SK-N-SH (cell line): Measurements from ENCODE around the gene ACO1. TPM values are rescaled to one million over a fixed set of nuclear protein-coding genes. Genes with fewer than 3 reads are reported as not detected.

Source experiments
- CTCF ChIA-PET: fragments of 300-600, 350-600 bp; formaldehyde crosslinking; extraction: SDS; loops from one replicate; lab custom pipeline; 2021; lab: Yijun Ruan, JAX
- POLR2A ChIA-PET: fragments of 350-600 bp; sonication (Branson Sonifier 250); formaldehyde crosslinking; extraction: SDS; loops from one replicate; lab custom pipeline; 2020; ENCODE audit warnings: antibody characterized with exemption, inconsistent platforms; lab: Yijun Ruan, JAX
- DNase-seq: peaks from one replicate; pipeline ENCODE4 v3.0.0; 2012
- H2AFZ ChIP-seq: fragments of 200-600 bp; sonication (generic); 2 replicates; pipeline ENCODE4 v1.8.1; 2016; ENCODE audit warnings: antibody characterized with exemption, mild to moderate bottlenecking, low read depth
- H3F3A ChIP-seq: fragments of 200-600 bp; sonication (generic); replicated peaks from 2 replicates; pipeline ENCODE3; 2016; ENCODE audit warnings: antibody characterized with exemption, mild to moderate bottlenecking; ENCODE audit not compliant: insufficient read depth
- H3K27ac ChIP-seq, 2 experiments: fragments of 200-500 bp in 1 of 2; fragments of 200-600 bp in 1 of 2; sonication (Bioruptor generic) in 1 of 2; sonication (generic), shearing (Covaris generic) in 1 of 2; 2 replicates each; pipeline versions ENCODE4 v1.5.1 to v1.6.1; 2014 to 2016; ENCODE audit warnings: low read depth in 2 of 2, inconsistent platforms in 1 of 2, low read length in 1 of 2, mild to moderate bottlenecking in 1 of 2, mixed read lengths in 1 of 2
- H3K27me3 ChIP-seq: fragments of 200-600 bp; sonication (generic), shearing (Covaris generic); 2 replicates; pipeline ENCODE4 v1.6.1; 2016; ENCODE audit warnings: mixed run types; ENCODE audit not compliant: insufficient read depth
- H3K36me3 ChIP-seq, 2 experiments: fragments of 200-500 bp in 1 of 2; fragments of 200-600 bp in 1 of 2; sonication (Bioruptor generic) in 1 of 2; sonication (generic) in 1 of 2; replicated peaks in 1 of 2; 2 replicates each; pipeline versions ENCODE3 to v1.5.1; 2014 to 2016; ENCODE audit warnings: low read length in 1 of 2, mild to moderate bottlenecking in 1 of 2; ENCODE audit not compliant: insufficient read depth in 2 of 2, control insufficient read depth in 1 of 2
- H3K4me1 ChIP-seq, 2 experiments: fragments of 200-500 bp in 1 of 2; fragments of 200-600 bp in 1 of 2; sonication (Bioruptor generic) in 1 of 2; sonication (generic), shearing (Covaris generic) in 1 of 2; 2 replicates each; pipeline versions ENCODE4 v1.5.1 to v1.6.1; 2014 to 2016; ENCODE audit warnings: low read depth in 1 of 2, low read length in 1 of 2, mixed run types in 1 of 2; ENCODE audit not compliant: insufficient read depth in 2 of 2, control insufficient read depth in 1 of 2
- H3K4me2 ChIP-seq: fragments of 200-600 bp; sonication (generic), shearing (Covaris generic); 2 replicates; pipeline ENCODE4 v1.6.1; 2017; ENCODE audit warnings: mixed run types
- H3K4me3 ChIP-seq, 2 experiments: fragments of 200-500 bp in 1 of 2; fragments of 200-600 bp in 1 of 2; sonication (Bioruptor generic) in 1 of 2; sonication (generic), shearing (Covaris generic) in 1 of 2; 2 replicates each; pipeline versions ENCODE4 v1.5.1 to v1.8.1; 2014 to 2016; ENCODE audit warnings: low read depth in 2 of 2, inconsistent platforms in 1 of 2, low read length in 1 of 2, mild to moderate bottlenecking in 1 of 2, mixed read lengths in 1 of 2, moderate library complexity in 1 of 2
- H3K79me2 ChIP-seq: fragments of 200-600 bp; sonication (generic); 2 replicates; pipeline ENCODE4 v1.8.1; 2017; ENCODE audit warnings: mild to moderate bottlenecking; ENCODE audit not compliant: insufficient read depth
- H3K9ac ChIP-seq: fragments of 200-600 bp; sonication (generic); 2 replicates; pipeline ENCODE4 v1.6.1; 2017; ENCODE audit warnings: mixed run types
- H3K9me2 ChIP-seq: fragments of 200-600 bp; sonication (generic); 2 replicates; pipeline ENCODE4 v1.6.1; 2017; ENCODE audit warnings: mixed run types
- H3K9me3 ChIP-seq: fragments of 200-600 bp; sonication (generic); 2 replicates; pipeline ENCODE4 v1.6.1; 2017; ENCODE audit warnings: mixed run types, mild to moderate bottlenecking, moderate library complexity
- H4K20me1 ChIP-seq: fragments of 200-600 bp; sonication (generic); 2 replicates; pipeline ENCODE4 v1.6.1; 2017; ENCODE audit warnings: mild to moderate bottlenecking, mixed run types; ENCODE audit not compliant: insufficient read depth
- FOSL2 ChIP-seq: IDR thresholded peaks from 2 replicates; pipeline ENCODE4 v1.4.0; 2012; ENCODE audit warnings: low read depth, mild to moderate bottlenecking, moderate library complexity, borderline replicate concordance
- FOXJ3 ChIP-seq: sonication (generic); formaldehyde crosslinking; IDR thresholded peaks from 2 replicates; pipeline ENCODE4 v1.5.1; 2020; ENCODE audit warnings: mild to moderate bottlenecking, missing genetic modification reagents
- GATA2 ChIP-seq: sonication (generic); formaldehyde crosslinking; IDR thresholded peaks from 2 replicates; pipeline ENCODE4 v1.5.0; 2020; ENCODE audit warnings: mild to moderate bottlenecking, missing genetic modification reagents
- MEF2A ChIP-seq: IDR thresholded peaks from 2 replicates; pipeline ENCODE4 v1.4.0; 2012; ENCODE audit warnings: low read depth, borderline replicate concordance
- RCOR1 ChIP-seq: fragments of 150-350 bp; IDR thresholded peaks from 2 replicates; pipeline ENCODE4 v1.6.1; 2017; ENCODE audit warnings: antibody characterized with exemption, low read length
- TAF1 ChIP-seq: IDR thresholded peaks from 2 replicates; pipeline ENCODE4 v1.6.1; 2012; ENCODE audit warnings: low read depth, mild to moderate bottlenecking, low read length, moderate library complexity, borderline replicate concordance
- TCF12 ChIP-seq: IDR thresholded peaks from 2 replicates; pipeline ENCODE4 v1.4.0; 2012
- TEAD4 ChIP-seq: IDR thresholded peaks from 2 replicates; pipeline ENCODE4 v1.4.0; 2012; ENCODE audit warnings: mild to moderate bottlenecking, borderline replicate concordance; ENCODE audit not compliant: insufficient read depth
- whole genome bisulfite sequencing: methylation state at CpG from one replicate; pipeline ENCODE4 v1.1.6; 2017; ENCODE audit warnings: low lambda C conversion rate; 5-methylcytosine and 5-hydroxymethylcytosine counted together
- polyA plus RNA-seq, 3 experiments: library from polyadenylated mRNA; depleted of rRNA; stranded (reverse); fragments of >200 nt; gene quantifications; 2 replicates each; pipeline ENCODE4 v1.2.3, GENCODE V29; 2012
- TF ChIP-seq, protein P1 (sequence below): IDR thresholded peaks from 2 replicates; pipeline ENCODE4 v1.4.0; 2012; ENCODE audit warnings: low read depth
- TF ChIP-seq, protein P2 (sequence below): fragments of 150-350 bp; IDR thresholded peaks from 2 replicates; pipeline ENCODE4 v1.6.1; 2016; ENCODE audit warnings: mild to moderate bottlenecking, low read depth, low read length
- TF ChIP-seq, protein P3 (sequence below): IDR thresholded peaks from 2 replicates; pipeline ENCODE4; 2012
- TF ChIP-seq, protein P4 (sequence below): IDR thresholded peaks from 2 replicates; pipeline ENCODE4 v1.4.0; 2012; ENCODE audit warnings: low read depth, borderline replicate concordance
- TF ChIP-seq, protein P5 (sequence below): IDR thresholded peaks from 2 replicates; pipeline ENCODE4 v1.4.0; 2012; ENCODE audit warnings: low read depth, borderline replicate concordance
- TF ChIP-seq, protein P6 (sequence below): IDR thresholded peaks from 2 replicates; pipeline ENCODE4 v1.6.1; 2012; ENCODE audit warnings: mild to moderate bottlenecking, low read depth, low read length, moderate library complexity

ACO1 gene
- polyA plus RNA-seq, 1 of the 3 experiments (the other 2 are of a cell fraction), result 25.4 TPM

DNA sequence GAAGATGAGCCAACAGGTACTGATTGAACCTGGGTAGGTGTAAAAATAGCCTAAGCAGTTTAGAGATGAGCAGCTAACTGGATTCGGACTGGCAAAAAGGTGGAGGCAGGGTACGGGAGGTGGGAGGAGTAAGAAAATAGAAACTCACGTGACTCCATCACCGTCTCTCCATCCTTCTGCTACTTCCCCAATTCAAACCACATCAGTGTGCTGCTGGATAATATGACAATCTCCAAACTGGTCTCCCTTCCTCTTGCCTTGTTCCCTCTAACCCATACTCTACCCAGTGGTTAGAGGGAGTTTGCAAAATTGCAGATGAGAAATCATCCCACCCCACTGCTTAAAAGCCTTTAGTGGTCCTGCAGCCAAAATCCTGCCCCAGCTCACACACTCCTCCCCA lies 98.9 kb downstream of the ACO1 start:
- Histone ChIP-seq H3K79me2 (no peaks in the 10 kb centered on the region), H3K36me3 (peaks cover 19 to 26% of the 10 kb centered on the region in 2 experiments), H3K4me2 (no peak overlapping the region), H3K27ac (no peak overlapping the region), H2AFZ (no peak overlapping the region), H3K4me3 (no peak overlapping the region), H4K20me1 (no peaks in the 10 kb centered on the region), H3K9ac (no peak overlapping the region), H3K27me3 (no peaks in the 10 kb centered on the region), H3K4me1 (peaks cover 0 to 13% of the 10 kb centered on the region in 2 experiments; a peak in 1 of 4 replicates), H3F3A (peaks cover 5% of the 10 kb centered on the region), H3K9me3 (no peaks in the 10 kb centered on the region), H3K9me2 (no peaks in the 10 kb centered on the region)
- ChIA-PET POLR2A (no interaction called here), CTCF (no interaction called here)
- WGBS, result 91% methylated on average over 4 of the region's 4 CpGs
- TF ChIP-seq TCF12, result no peak
- no peak for TF ChIP-seq MEF2A
- no peak for TF ChIP-seq GATA2 (CRISPR knock-in tag)
- no peak for TF ChIP-seq FOSL2
- TF ChIP-seq, protein P1, sequence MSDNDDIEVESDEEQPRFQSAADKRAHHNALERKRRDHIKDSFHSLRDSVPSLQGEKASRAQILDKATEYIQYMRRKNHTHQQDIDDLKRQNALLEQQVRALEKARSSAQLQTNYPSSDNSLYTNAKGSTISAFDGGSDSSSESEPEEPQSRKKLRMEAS, result no peak
- TF ChIP-seq FOXJ3 (CRISPR knock-in tag), result no peak
- no peak for TF ChIP-seq RCOR1
- TF ChIP-seq, protein P2, sequence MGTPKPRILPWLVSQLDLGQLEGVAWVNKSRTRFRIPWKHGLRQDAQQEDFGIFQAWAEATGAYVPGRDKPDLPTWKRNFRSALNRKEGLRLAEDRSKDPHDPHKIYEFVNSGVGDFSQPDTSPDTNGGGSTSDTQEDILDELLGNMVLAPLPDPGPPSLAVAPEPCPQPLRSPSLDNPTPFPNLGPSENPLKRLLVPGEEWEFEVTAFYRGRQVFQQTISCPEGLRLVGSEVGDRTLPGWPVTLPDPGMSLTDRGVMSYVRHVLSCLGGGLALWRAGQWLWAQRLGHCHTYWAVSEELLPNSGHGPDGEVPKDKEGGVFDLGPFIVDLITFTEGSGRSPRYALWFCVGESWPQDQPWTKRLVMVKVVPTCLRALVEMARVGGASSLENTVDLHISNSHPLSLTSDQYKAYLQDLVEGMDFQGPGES, result no peak
- no peak for TF ChIP-seq TAF1
- TF ChIP-seq, protein P3, sequence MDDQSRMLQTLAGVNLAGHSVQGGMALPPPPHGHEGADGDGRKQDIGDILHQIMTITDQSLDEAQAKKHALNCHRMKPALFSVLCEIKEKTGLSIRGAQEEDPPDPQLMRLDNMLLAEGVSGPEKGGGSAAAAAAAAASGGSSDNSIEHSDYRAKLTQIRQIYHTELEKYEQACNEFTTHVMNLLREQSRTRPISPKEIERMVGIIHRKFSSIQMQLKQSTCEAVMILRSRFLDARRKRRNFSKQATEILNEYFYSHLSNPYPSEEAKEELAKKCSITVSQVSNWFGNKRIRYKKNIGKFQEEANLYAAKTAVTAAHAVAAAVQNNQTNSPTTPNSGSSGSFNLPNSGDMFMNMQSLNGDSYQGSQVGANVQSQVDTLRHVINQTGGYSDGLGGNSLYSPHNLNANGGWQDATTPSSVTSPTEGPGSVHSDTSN, result no peak
- TF ChIP-seq, protein P4, sequence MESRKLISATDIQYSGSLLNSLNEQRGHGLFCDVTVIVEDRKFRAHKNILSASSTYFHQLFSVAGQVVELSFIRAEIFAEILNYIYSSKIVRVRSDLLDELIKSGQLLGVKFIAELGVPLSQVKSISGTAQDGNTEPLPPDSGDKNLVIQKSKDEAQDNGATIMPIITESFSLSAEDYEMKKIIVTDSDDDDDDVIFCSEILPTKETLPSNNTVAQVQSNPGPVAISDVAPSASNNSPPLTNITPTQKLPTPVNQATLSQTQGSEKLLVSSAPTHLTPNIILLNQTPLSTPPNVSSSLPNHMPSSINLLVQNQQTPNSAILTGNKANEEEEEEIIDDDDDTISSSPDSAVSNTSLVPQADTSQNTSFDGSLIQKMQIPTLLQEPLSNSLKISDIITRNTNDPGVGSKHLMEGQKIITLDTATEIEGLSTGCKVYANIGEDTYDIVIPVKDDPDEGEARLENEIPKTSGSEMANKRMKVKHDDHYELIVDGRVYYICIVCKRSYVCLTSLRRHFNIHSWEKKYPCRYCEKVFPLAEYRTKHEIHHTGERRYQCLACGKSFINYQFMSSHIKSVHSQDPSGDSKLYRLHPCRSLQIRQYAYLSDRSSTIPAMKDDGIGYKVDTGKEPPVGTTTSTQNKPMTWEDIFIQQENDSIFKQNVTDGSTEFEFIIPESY, result no peak
- TF ChIP-seq TEAD4, result no peak
- TF ChIP-seq, protein P5, sequence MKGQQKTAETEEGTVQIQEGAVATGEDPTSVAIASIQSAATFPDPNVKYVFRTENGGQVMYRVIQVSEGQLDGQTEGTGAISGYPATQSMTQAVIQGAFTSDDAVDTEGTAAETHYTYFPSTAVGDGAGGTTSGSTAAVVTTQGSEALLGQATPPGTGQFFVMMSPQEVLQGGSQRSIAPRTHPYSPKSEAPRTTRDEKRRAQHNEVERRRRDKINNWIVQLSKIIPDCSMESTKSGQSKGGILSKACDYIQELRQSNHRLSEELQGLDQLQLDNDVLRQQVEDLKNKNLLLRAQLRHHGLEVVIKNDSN, result no peak
- TF ChIP-seq, protein P6, sequence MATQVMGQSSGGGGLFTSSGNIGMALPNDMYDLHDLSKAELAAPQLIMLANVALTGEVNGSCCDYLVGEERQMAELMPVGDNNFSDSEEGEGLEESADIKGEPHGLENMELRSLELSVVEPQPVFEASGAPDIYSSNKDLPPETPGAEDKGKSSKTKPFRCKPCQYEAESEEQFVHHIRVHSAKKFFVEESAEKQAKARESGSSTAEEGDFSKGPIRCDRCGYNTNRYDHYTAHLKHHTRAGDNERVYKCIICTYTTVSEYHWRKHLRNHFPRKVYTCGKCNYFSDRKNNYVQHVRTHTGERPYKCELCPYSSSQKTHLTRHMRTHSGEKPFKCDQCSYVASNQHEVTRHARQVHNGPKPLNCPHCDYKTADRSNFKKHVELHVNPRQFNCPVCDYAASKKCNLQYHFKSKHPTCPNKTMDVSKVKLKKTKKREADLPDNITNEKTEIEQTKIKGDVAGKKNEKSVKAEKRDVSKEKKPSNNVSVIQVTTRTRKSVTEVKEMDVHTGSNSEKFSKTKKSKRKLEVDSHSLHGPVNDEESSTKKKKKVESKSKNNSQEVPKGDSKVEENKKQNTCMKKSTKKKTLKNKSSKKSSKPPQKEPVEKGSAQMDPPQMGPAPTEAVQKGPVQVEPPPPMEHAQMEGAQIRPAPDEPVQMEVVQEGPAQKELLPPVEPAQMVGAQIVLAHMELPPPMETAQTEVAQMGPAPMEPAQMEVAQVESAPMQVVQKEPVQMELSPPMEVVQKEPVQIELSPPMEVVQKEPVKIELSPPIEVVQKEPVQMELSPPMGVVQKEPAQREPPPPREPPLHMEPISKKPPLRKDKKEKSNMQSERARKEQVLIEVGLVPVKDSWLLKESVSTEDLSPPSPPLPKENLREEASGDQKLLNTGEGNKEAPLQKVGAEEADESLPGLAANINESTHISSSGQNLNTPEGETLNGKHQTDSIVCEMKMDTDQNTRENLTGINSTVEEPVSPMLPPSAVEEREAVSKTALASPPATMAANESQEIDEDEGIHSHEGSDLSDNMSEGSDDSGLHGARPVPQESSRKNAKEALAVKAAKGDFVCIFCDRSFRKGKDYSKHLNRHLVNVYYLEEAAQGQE, result no peak
- DNase-seq, result no peak
